Activated CD8-positive, alpha-beta memory T cell treated with anti-CD3 and anti-CD28 coated beads for 4 hours (primary cell): ENCODE results near the gene GARIN5A.

Source experiments
- DNase-seq, 2 donors: peaks; one replicate each; pipeline ENCODE4 v3.0.0-alpha.2; 2020; ENCODE audit warnings: low read depth in 2 of 2

The GARIN5A gene

DNA sequence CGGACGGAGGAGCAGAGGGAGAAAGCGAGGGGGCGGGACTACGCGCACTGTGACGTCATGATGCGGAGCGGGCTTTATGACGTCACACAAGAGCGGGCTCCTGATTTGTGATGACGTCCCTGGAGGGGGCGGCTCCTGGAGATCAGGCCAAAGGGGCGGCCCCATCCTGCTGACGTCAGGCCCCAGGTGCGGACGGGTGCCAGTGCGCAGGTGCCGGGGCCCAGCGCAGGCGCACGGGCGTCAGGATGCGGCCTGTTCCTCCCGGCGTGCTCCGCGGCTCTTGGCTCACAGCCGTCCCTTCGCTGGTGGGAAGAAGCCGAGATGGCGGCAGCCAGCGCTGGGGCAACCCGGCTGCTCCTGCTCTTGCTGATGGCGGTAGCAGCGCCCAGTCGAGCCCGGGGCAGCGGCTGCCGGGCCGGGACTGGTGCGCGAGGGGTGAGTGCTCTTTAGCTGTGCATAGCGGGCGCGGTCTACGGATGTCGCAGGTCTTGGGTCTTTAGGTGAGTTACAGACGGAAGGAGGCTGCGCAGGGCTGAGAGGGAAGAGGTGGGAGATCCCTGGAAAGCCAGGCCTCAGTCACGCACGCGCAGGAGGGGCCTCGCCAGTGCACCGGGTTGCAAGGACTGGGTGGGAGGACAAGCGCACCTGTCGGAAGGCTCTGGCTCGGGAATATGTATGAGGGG is at the start of gene GARIN5A, which contains the start of gene EMC10:
GARIN5A (minus strand) TSS at position 625 of the 683 bp plus-strand sequence; CDS start at position 165, 460 bp downstream.
EMC10 (plus strand) TSS at position 284 of the 683 bp plus-strand sequence; CDS start at position 322, 38 bp downstream.
- DNase-seq = peak; percentile 83 to 84

- DNase-seq = no peak
These were observed 46.2 kb upstream of the GARIN5A start for GRCh38 chr19:50522881-50523280.

DNA sequence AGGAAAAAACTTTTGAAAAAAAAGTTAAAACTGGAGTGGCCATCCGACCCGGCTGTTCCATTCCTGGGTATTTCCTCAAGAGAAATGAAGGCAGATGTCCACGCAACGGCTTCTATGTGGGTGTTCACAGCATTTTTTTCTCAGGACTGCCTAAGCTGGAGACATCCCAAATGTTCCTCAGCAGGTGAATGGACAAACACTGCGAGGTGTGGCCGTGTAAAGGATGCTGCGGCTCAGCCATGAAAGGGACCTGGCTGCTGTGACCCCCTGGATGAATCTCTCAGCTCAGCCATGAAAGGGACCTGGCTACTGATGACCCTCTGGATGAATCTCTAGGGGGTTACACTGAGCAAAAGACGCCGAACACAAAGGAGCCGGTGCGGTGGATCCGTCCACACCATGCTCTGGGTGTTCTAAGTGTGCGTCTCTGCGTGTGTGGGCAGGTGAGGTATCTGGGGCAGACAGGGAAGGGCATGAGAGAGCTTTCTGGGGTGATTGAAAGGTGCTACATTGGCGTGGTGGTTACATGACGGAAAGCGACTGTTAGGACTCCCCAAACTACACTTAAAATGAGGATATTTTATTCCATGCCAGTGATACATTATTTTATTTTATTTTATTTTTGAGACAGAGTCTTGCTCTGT is 44.3 kb upstream of the GARIN5A start:
- no peak for DNase-seq

- no peak for DNase-seq
These were observed 42.4 kb upstream of the GARIN5A start for GRCh38 chr19:50519006-50519575.

DNA sequence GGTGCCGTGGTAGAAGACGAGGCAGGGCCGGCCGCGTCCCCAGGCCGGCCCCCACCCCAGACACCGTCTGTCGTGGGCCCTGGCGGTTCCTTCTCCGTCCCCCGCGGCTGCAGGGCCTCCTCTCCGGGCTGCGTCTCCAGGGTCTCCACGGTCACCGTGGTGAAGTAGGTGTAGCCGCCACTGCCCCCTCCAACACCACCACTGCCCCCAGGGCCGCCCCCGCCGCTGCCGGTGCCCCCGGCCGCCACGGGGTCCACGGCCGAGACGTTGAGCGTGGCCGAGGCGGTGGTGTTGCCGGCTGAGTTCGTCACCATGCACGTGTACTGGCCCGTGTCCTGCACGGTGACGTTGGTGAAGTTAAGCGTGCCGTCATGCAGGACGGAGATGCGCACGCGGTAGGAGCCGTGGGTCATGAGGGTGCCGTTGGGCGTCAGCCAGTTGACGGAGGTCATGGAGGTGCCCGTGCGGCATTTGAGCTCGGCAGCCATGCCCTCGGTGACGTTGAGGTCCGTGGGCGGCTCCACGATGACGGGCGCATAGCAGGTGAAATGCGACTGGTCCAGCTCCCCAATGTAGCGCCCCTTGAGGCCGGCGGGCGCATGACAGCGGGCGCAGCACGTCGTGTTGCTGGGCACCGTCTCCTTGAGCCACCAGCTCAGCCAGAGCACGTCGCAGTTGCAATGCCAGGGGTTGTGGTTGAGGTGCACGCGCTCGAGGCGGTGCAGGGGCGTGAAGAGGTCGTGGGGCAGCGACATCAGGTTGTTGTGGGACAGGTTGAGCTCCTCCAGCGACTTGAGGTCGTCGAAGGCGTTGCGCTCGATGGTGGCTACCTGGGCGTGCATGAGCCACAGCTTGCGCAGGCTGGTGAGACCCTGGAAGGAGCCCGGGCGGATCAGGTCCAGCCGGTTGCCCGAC is 41.7 kb upstream of the GARIN5A start:
- no peak for DNase-seq

GRCh38 chr19:50517704-50518075 is 41.0 kb upstream of the GARIN5A start:
- DNase-seq = no peak

GRCh38 chr19:50516964-50517703 is 40.5 kb upstream of the GARIN5A start:
- no peak for DNase-seq

DNA sequence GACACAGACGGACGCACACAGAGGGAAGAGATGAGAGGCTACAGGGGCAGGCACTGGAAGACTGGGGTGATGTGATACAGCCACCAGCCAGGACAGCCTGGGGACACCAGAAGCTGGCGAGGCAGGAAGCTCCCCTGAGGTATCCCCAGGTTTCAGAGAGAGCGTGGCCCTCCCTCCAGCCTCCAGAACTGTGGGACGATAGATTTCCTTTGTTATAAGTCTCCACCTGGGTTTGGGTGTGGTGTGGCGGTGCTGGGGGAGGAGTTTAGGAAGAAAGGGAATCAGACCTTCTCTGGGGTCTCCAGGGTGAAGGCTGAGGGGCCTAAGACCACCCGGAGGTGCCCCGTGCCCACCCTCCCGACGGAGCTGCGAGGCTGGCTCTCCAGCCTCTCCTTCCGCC is 39.8 kb upstream of the GARIN5A start:
- DNase-seq = no peak

DNA sequence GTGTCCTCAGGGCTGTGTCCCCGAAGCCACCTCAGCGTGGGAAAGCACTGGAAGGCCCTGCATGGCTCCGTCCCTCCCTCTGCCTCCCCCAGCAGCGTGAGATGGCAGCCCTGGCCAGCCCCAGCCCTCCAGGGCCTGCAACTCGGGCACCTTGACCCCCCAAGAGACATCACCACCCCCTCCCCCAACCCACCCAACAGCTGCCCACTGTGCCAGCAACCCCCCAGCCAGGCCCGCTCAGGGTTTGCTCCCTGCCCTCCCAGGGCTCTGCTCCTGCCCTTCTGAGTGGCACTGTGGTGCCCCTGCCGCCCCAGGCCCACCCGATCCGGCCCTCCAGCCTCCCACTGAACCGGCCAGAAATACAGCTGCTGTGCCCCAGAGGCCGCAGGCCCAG is 38.5 kb upstream of the GARIN5A start:
- no peak for DNase-seq

GRCh38 chr19:50514346-50515167 is 37.9 kb upstream of the GARIN5A start:
- DNase-seq = no peak

GRCh38 chr19:50513746-50514345 is 37.2 kb upstream of the GARIN5A start, which contains the start of gene ASPDH:
Gene ASPDH, minus strand, starts transcription at chr19:50513913. Its CDS starts 90 bp downstream, at chr19:50513823.
- no peak for DNase-seq

DNA sequence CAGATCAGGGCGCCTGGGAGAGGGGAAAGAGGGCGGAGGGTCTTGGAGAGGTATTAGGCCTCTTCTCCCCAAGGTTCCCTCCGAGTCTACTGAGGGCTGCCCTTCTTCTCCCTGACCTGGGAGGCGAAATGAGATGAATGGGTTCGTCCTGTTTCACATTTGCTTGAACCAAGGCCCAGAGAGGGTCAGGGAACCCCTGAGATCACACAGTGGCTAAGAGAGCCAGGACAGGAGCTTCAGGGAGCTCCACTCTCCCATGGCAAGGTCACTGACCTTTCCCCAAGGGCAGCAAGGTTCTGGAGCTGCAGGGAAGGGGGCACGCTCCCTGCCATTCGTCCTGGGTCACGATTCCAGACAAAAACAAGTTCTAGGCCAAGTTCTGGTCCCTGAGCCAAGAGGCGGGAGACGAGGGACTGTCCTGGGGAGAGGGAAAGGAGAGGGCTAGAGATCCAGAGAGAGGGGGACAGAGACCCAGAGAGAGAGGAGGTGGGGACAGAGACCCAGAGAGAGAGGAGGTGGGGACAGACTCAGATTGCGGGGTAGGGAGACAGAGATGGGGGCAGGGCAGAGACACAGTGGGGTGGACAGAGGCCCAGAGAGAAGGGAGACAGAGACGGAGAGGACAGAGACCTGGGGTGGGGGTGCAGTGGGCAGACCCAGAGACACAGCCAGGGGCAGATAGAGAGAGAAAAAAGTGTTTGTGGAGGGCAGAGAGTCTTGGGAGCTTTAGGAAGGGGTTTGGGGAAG is 36.5 kb upstream of the GARIN5A start:
- no peak for DNase-seq

DNA sequence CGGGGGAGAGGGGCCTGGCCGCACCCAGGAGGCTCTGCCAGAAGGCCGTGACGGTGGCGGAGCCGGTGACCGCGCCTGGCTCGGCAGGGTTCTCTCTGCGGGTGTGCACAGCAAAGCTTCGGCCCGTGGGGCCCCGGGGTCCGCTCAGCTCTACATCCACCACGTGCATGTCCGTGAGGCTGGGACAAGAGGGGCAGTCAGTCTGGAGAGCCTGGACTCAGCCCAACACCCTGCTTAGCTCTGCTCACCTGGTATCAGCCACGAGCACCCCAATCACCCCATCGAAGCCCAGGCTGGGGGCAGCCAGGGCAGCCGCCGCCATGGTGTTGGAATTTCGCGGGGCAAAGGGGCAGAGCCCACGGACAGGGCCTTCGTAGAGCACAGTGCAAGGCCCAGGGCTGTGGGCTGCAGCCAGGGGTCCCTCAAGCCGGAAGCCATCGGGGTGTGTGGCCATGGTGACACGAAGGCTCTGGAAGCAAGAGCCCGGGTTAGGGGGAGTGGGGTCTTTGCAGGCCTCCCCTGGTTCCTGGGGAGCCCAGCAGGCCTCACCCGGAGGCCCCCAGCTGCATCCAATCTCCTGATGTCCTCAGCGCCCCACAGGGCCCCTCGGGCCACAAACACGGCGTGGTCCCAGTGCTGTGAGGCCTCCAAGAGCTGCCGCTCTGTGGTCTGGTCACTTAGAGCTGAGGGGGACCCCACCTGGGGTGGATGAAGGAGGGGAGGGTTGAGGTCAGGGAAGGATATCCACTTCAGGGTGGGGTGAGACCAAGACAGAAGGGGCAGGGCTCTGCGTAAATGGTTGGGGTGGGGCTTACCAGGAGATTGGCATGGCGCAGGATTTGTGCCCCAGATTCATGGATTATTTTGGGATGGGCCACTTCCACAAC is 35.7 kb upstream of the GARIN5A start:
- DNase-seq = no peak

- peak; percentile 94 to 98 for DNase-seq
These were observed 34.6 kb upstream of the GARIN5A start, which contains the start of gene JOSD2 for GRCh38 chr19:50511069-50511822. Gene JOSD2, minus strand, starts transcription at chr19:50511191. Its CDS starts 760 bp downstream, at chr19:50510431.

DNA sequence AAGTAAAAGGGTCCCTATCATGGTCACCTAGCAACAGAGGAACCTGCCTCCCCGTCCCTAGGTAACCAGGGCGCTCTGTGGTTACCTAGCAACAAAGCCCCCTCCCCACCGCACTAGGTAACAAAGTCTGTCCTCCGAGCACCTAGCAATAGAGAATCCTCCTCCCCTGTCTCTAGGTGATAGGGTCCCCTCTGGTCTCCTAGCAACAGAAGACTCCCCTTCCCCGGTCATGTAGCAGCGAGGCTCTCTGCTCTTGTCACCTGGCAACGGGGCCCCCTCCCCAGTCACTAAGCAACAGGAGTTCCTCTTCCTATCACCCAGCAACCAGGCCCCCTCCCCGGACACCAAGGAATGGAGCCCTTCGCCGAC is 34.0 kb upstream of the GARIN5A start:
- DNase-seq = no peak

DNA sequence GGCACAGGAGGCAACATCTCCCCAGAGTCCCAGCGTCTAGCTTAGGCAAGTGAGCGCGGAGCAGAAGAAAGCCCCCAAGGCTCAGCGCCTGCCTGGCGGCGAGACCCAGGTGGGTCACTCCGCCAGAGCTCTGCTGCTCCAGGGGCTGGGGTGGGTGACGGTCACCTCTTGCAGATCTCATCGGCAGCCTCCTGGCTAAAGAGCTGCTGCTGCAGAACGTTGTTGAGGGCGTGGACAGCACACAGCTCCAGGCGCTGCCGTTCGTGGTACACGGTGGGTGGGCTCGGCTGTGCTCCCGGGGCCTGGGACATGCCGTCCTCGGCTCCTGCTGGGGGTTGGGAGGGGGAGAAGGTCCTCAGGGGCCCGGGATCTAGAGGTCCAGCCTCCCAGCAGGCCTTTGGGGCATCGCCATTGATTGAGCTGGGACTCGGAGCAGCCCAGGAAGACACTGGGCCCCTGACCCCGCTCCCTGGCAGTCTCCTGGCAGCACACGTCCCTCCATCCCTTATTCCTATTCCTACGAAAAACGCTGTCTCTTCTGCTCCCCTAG is 33.5 kb upstream of the GARIN5A start:
- DNase-seq = no peak

- no peak for DNase-seq
These were observed 32.7 kb upstream of the GARIN5A start for GRCh38 chr19:50509366-50509765.
